ENCODE results near the gene HOXC10.

DNA sequence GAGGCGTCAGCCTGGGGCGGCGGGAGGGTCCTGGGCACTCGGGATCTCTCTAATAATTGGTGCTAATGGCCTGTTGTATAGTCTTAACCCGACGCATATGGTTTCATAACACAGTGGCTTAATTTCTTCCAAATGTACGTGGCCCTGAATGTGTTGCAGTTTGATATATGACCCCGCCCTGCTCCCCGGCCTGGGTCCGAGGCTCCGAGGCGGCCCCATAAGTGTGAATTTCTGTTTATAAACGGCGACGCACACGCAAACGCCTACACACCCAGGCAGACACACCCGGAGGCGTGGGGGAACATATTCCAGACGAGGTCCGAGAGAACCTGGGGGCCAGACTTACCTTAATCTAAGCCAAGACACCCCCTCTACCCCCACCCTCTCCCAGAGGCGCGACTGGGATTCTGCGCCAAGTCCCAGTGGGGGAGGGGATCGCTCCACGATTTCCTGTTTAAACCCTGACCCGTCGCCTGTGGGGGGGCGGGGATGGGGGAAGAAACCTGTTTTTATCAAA, 33.6 kb downstream of the HOXC10 start:
- TF ChIP-seq NFE2L1 (CRISPR knock-in tag; IDR thresholded peaks at IDR 0.05) (no peak), ZNF396 (CRISPR knock-in tag; IDR thresholded peaks at IDR 0.05; ENCODE audit: borderline replicate concordance) (no peak), E2F4 (CRISPR knock-in tag; IDR thresholded peaks at IDR 0.05; ENCODE audit: borderline replicate concordance, low read depth) (no peak), CREB1 (CRISPR knock-in tag; IDR thresholded peaks at IDR 0.05) (no peak), ZNF121 (CRISPR knock-in tag; IDR thresholded peaks at IDR 0.05) (no peak), SOX15 (CRISPR knock-in tag; IDR thresholded peaks at IDR 0.05) (no peak), USF2 (CRISPR knock-in tag; IDR thresholded peaks at IDR 0.05) (no peak), ZNF317 (CRISPR knock-in tag; IDR thresholded peaks at IDR 0.05; ENCODE audit: borderline replicate concordance, low read depth) (no peak), FOXK1 (CRISPR knock-in tag; IDR thresholded peaks at IDR 0.05) (no peak), GABPB1 (CRISPR knock-in tag; IDR thresholded peaks at IDR 0.05) (no peak), FOXP1 (CRISPR knock-in tag; IDR thresholded peaks at IDR 0.05; ENCODE audit: borderline replicate concordance) (no peak), USF1 (CRISPR knock-in tag; IDR thresholded peaks at IDR 0.05) (no peak)
- TF ChIP-seq, protein P1, sequence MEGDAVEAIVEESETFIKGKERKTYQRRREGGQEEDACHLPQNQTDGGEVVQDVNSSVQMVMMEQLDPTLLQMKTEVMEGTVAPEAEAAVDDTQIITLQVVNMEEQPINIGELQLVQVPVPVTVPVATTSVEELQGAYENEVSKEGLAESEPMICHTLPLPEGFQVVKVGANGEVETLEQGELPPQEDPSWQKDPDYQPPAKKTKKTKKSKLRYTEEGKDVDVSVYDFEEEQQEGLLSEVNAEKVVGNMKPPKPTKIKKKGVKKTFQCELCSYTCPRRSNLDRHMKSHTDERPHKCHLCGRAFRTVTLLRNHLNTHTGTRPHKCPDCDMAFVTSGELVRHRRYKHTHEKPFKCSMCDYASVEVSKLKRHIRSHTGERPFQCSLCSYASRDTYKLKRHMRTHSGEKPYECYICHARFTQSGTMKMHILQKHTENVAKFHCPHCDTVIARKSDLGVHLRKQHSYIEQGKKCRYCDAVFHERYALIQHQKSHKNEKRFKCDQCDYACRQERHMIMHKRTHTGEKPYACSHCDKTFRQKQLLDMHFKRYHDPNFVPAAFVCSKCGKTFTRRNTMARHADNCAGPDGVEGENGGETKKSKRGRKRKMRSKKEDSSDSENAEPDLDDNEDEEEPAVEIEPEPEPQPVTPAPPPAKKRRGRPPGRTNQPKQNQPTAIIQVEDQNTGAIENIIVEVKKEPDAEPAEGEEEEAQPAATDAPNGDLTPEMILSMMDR (IDR thresholded peaks at IDR 0.05), result no peak
